CD4-positive, alpha-beta T cell treated with Interleukin-2 at 100 ng/mL for 4 hours (primary cell): ENCODE data around the gene G6PC3.
"Not testable (repeated sequence)": the region's sequence is repeated elsewhere in the genome, so short reads cannot be mapped to it uniquely, and the experiment has no call there.

Source experiments
- DNase-seq: peaks from one replicate; pipeline ENCODE4 v3.0.0-alpha.2; 2020; ENCODE audit warnings: low spot score

Gene G6PC3

GRCh38 chr17:44108440-44109311 lies 38.1 kb downstream of the G6PC3 start:
- DNase-seq = no peak

- no peak for DNase-seq
Observed at GRCh38 chr17:44109312-44109630, 38.7 kb downstream of the G6PC3 start.

- DNase-seq = no peak
Observed at GRCh38 chr17:44110011-44110686, 39.6 kb downstream of the G6PC3 start.

GRCh38 chr17:44110823-44111633 lies 40.5 kb downstream of the G6PC3 start:
- peak; percentile 26 for DNase-seq

- DNase-seq = no peak
Observed at GRCh38 chr17:44111777-44112176, 41.2 kb downstream of the G6PC3 start.

- DNase-seq = no peak
Observed at GRCh38 chr17:44112284-44113280, 42.0 kb downstream of the G6PC3 start.

- DNase-seq = no peak
Observed at GRCh38 chr17:44113382-44113781, 42.8 kb downstream of the G6PC3 start.

- no peak for DNase-seq
Observed at GRCh38 chr17:44113868-44114840, 43.6 kb downstream of the G6PC3 start.

GRCh38 chr17:44115585-44116415 lies 45.3 kb downstream of the G6PC3 start:
- DNase-seq = no peak

GRCh38 chr17:44117351-44117750 lies 46.8 kb downstream of the G6PC3 start:
- no peak for DNase-seq

GRCh38 chr17:44118427-44119050 lies 48.0 kb downstream of the G6PC3 start:
- no peak for DNase-seq

GRCh38 chr17:44119062-44119461 lies 48.5 kb downstream of the G6PC3 start:
- DNase-seq = no peak

GRCh38 chr17:44119798-44120197 lies 49.3 kb downstream of the G6PC3 start:
- DNase-seq = no peak

GRCh38 chr17:44120281-44120680 lies 49.7 kb downstream of the G6PC3 start:
- DNase-seq = not testable (repeated sequence)

GRCh38 chr17:44120851-44121605 lies 50.5 kb downstream of the G6PC3 start:
- DNase-seq = no peak

- no peak for DNase-seq
Observed at GRCh38 chr17:44121997-44122815, 51.7 kb downstream of the G6PC3 start.

- DNase-seq = no peak
Observed at GRCh38 chr17:44122816-44123355, 52.4 kb downstream of the G6PC3 start.
